ENCODE measurements around the gene DISC1.

DISC1 gene

DNA sequence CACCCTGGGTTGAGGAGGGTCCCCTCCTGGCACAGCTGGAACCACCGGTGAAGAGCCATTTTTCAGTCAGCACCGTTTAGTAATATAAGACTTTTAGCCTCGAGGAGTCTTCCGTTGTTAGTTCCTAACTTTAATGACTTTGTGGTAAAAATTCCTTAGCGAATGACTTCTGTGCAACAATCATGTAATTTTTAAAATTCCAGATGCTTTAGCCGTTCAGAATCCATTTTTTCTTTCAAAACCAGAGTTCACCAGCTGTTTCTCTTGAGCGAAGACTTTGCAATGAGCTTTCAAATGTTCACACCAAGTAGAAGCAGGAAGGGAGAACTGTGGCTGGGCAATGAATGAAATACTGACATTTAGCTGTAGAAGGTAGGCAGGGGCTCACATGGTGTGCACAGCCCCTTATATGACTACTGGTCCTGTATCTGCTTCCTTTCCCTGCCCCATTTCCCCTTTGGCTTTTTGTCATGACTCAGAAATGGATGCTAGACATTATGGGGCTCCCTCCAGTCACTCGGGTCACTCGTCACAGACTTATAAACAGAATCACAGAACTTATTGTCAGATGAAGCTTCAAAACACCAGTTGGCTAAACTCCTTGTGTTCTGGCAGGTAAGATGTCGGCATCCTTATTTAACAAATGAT lies 4.1 kb downstream of the DISC1 start:
- Histone ChIP-seq H3K27ac (ENCODE audit: low read depth, low read length) (no peak overlapping the region), H4K20me1 (ENCODE audit: low read depth, low read length) (no peaks in the 10 kb centered on the region), H3K79me2 (ENCODE audit: insufficient read depth, low read length) (no peaks in the 10 kb centered on the region), H3K27me3 (ENCODE audit: low read length) (no peaks in the 10 kb centered on the region), H3K9me3 (ENCODE audit: insufficient read depth, low read length) (no peaks in the 10 kb centered on the region), H3K9ac (ENCODE audit: low read length) (no peak overlapping the region), H3K9me2 (replicated peaks; ENCODE audit: insufficient read depth, low read length) (no peaks in the 10 kb centered on the region), H3K36me3 (ENCODE audit: low read length) (no peaks in the 10 kb centered on the region), H3K4me3 (ENCODE audit: insufficient read depth, low read length, poor library complexity, severe bottlenecking) (no peak overlapping the region), H2AFZ (ENCODE audit: low read depth, low read length, severe bottlenecking) (no peak overlapping the region), H3K4me2 (ENCODE audit: low read depth, low read length, poor library complexity, severe bottlenecking) (no peak overlapping the region), H3F3A (ENCODE audit: insufficient read depth) (no peaks in the 10 kb centered on the region)
- TF ChIP-seq, protein P1, sequence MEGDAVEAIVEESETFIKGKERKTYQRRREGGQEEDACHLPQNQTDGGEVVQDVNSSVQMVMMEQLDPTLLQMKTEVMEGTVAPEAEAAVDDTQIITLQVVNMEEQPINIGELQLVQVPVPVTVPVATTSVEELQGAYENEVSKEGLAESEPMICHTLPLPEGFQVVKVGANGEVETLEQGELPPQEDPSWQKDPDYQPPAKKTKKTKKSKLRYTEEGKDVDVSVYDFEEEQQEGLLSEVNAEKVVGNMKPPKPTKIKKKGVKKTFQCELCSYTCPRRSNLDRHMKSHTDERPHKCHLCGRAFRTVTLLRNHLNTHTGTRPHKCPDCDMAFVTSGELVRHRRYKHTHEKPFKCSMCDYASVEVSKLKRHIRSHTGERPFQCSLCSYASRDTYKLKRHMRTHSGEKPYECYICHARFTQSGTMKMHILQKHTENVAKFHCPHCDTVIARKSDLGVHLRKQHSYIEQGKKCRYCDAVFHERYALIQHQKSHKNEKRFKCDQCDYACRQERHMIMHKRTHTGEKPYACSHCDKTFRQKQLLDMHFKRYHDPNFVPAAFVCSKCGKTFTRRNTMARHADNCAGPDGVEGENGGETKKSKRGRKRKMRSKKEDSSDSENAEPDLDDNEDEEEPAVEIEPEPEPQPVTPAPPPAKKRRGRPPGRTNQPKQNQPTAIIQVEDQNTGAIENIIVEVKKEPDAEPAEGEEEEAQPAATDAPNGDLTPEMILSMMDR (IDR thresholded peaks at IDR 0.05; ENCODE audit: insufficient read depth, low read length, poor library complexity, severe bottlenecking) = no peak
- TF ChIP-seq EZH2phosphoT487 (conservative IDR thresholded peaks at IDR 0.05; ENCODE audit: low read length) = no peak

GRCh38 chr1:231631717-231632116 lies 5.1 kb downstream of the DISC1 start:
- Histone ChIP-seq H3K4me2 (ENCODE audit: low read depth, low read length, poor library complexity, severe bottlenecking) (no peak overlapping the region), H3K9me2 (replicated peaks; ENCODE audit: insufficient read depth, low read length) (no peaks in the 10 kb centered on the region), H4K20me1 (ENCODE audit: low read depth, low read length) (no peaks in the 10 kb centered on the region)

GRCh38 chr1:231632119-231632518 lies 5.5 kb downstream of the DISC1 start:
- no peaks in the 10 kb centered on the region for H3K27me3 ChIP-seq (ENCODE audit: low read length)
- H3K36me3 ChIP-seq (ENCODE audit: low read length) = no peaks in the 10 kb centered on the region
- H3K4me3 ChIP-seq (ENCODE audit: insufficient read depth, low read length, poor library complexity, severe bottlenecking) = no peak overlapping the region
- H3K4me2 ChIP-seq (ENCODE audit: low read depth, low read length, poor library complexity, severe bottlenecking) = no peak overlapping the region
- TF ChIP-seq, protein P1 (IDR thresholded peaks at IDR 0.05; ENCODE audit: insufficient read depth, low read length, poor library complexity, severe bottlenecking) = no peak
- no peak for TF ChIP-seq EZH2phosphoT487 (conservative IDR thresholded peaks at IDR 0.05; ENCODE audit: low read length)
- no peak overlapping the region for H3K9ac ChIP-seq (ENCODE audit: low read length)
- H3F3A ChIP-seq (ENCODE audit: insufficient read depth) = no peaks in the 10 kb centered on the region
- H3K27ac ChIP-seq (ENCODE audit: low read depth, low read length) = no peak overlapping the region
- H2AFZ ChIP-seq (ENCODE audit: low read depth, low read length, severe bottlenecking) = no peak overlapping the region
- H3K9me3 ChIP-seq (ENCODE audit: insufficient read depth, low read length) = no peaks in the 10 kb centered on the region
- no peaks in the 10 kb centered on the region for H3K79me2 ChIP-seq (ENCODE audit: insufficient read depth, low read length)
- no peaks in the 10 kb centered on the region for H3K9me2 ChIP-seq (replicated peaks; ENCODE audit: insufficient read depth, low read length)
- no peaks in the 10 kb centered on the region for H4K20me1 ChIP-seq (ENCODE audit: low read depth, low read length)

More at GRCh38 chr1:231631717-231632116, 5.1 kb downstream of the DISC1 start:
- Histone ChIP-seq H3K9ac (ENCODE audit: low read length) (no peak overlapping the region), H3K9me3 (ENCODE audit: insufficient read depth, low read length) (no peaks in the 10 kb centered on the region), H3K27me3 (ENCODE audit: low read length) (no peaks in the 10 kb centered on the region), H3K4me3 (ENCODE audit: insufficient read depth, low read length, poor library complexity, severe bottlenecking) (no peak overlapping the region), H3K36me3 (ENCODE audit: low read length) (no peaks in the 10 kb centered on the region), H3F3A (ENCODE audit: insufficient read depth) (no peaks in the 10 kb centered on the region), H3K27ac (ENCODE audit: low read depth, low read length) (no peak overlapping the region), H2AFZ (ENCODE audit: low read depth, low read length, severe bottlenecking) (no peak overlapping the region), H3K79me2 (ENCODE audit: insufficient read depth, low read length) (no peaks in the 10 kb centered on the region)
- no peak for TF ChIP-seq EZH2phosphoT487 (conservative IDR thresholded peaks at IDR 0.05; ENCODE audit: low read length)
- TF ChIP-seq, protein P1 (IDR thresholded peaks at IDR 0.05; ENCODE audit: insufficient read depth, low read length, poor library complexity, severe bottlenecking) = no peak
